SHP77 treated with DMSO at 0.1 percent for 48 hours (cell line): ENCODE results near the gene ALAD.
"Not testable (repeated sequence)": the region's sequence is repeated elsewhere in the genome, so short reads cannot be mapped to it uniquely, and the experiment has no call there.

Experiments used
- DNase-seq: peaks from one replicate; lab custom pipeline; 2025; lab: John Stamatoyannopoulos, UW

The ALAD gene

DNA sequence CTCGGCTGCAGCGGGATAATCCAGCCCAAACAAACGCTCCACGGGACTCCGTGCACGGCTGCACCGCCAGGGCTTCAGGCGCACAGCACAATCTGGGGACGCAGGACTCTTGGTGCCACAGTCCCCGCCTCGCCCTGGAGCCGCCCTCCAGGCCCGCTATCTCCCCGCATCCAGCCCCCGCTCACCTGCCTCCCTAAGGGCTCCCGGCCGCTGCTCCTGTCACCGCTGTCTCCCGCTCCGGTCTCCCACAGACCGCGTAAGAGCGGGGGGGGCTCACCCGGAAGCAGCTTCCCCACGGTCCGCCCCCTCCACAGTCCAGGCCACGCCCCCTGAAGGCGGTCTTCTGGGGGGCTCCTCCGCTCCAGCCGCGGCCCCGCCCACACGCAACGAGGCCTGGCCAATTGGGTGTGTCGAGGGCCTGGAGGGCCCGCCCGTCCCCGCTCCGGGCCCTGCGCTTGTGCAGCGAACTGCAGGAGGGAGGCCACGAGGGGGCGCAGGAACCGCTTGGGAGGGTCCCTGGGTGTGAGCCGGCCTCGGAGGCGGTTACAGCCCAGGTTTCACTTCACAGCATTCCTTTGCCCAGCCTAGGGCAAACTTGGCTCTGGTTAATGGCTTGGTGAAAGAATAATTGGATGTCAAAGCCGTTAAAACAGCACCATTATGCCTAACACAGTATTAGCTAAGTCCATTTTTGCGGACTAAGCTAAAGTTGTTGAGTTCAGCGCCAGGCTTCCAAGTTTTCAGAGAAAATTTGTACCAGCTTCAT lies at the start of gene ALAD:
TSS of gene ALAD (minus strand) at position 258 of the 766 bp plus-strand sequence. CDS start 7,725 bp downstream, outside the sequence.
- peak; percentile 92 for DNase-seq

DNA sequence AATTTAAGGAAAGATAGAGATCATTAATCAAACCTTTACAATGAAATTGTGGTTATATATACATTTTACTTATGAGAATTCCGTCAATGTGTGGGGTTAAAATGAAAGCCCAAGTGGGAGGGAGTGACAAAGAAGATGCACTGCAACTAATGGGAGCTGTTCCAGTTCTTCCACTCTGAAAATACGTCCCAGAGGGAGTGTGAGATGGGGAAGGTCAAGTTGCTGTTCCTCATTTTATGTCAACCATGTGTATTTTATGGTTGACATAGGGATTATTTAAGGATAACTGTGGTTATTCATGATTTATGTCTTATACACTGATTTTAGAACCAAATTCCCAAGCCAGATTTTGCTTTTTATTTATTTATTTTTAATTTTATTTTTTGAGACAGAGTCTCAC lies 48.3 kb upstream of the ALAD start:
- DNase-seq = no peak

- DNase-seq = no peak
Observed at GRCh38 chr9:113446323-113446740, 45.2 kb upstream of the ALAD start.

DNA sequence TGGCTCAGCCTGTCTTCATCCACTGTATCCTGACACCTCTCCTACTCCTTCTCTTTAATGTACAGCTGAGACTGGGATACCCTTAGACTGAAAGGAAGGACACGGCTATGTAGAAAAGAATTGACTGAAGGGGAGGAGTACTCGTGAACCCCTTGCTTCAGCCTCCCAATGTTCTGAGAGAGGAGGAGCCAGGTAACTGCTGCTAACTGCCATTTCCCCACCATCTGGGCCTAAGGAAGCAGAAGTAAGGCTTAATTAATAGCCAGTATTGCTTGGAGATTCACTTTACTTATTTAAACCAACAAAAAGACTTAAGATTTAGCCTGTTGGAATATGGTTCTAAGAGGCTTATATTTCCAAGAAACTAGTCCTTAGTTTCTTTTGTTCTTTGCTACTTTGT lies 43.7 kb upstream of the ALAD start:
- DNase-seq = no peak

GRCh38 chr9:113437716-113438115 lies 36.6 kb upstream of the ALAD start:
- DNase-seq = not testable (repeated sequence)

- no peak for DNase-seq
Observed at GRCh38 chr9:113436728-113437515, 35.8 kb upstream of the ALAD start.

- DNase-seq = no peak
Observed at GRCh38 chr9:113431191-113431590, 30.1 kb upstream of the ALAD start.

- no peak for DNase-seq
Observed at GRCh38 chr9:113428062-113428615, 27.1 kb upstream of the ALAD start.

- DNase-seq = no peak
Observed at GRCh38 chr9:113427629-113428028, 26.5 kb upstream of the ALAD start.

- DNase-seq = no peak
Observed at GRCh38 chr9:113426701-113427100, 25.6 kb upstream of the ALAD start.

- no peak for DNase-seq
Observed at GRCh38 chr9:113425072-113425471, 24.0 kb upstream of the ALAD start.

- no peak for DNase-seq
Observed at GRCh38 chr9:113421726-113422125, 20.6 kb upstream of the ALAD start.

GRCh38 chr9:113417370-113417769 lies 16.3 kb upstream of the ALAD start:
- DNase-seq = no peak

GRCh38 chr9:113416149-113416721 lies 15.2 kb upstream of the ALAD start:
- no peak for DNase-seq

GRCh38 chr9:113410207-113410864 lies 9.3 kb upstream of the ALAD start, which contains the start of the genes C9orf43 and POLE3:
TSS of gene C9orf43 (plus strand) at chr9:113410747. CDS start at chr9:113413494, 2,747 bp downstream.
TSS of gene POLE3 (minus strand) at chr9:113410675. CDS start at chr9:113410293, 382 bp downstream.
- peak; percentile 97 for DNase-seq

- DNase-seq = no peak
Observed at GRCh38 chr9:113409883-113410206, 8.8 kb upstream of the ALAD start.

DNA sequence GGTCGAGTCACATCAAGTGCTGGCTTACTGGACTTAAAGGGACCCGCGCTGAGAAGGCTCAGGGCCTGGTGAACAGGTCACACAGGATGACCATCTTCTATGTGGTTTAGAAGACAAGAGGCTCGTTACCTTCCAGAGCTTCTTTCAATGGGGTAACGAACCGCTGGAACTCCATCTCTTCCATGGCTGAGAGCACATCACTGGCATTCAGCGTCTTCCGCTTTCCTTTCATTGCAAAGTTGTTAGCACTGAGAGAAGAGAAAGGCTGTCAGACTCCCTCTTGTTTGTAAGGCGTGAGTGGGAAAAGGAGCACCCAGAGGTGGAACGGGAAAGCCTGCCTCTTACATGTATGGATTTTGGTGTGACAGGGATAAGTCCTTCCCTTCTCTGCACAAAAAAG lies 8.4 kb upstream of the ALAD start:
- no peak for DNase-seq

GRCh38 chr9:113406873-113407511 lies 5.9 kb upstream of the ALAD start:
- DNase-seq = peak; percentile 38

- not testable (repeated sequence) for DNase-seq
Observed at GRCh38 chr9:113406353-113406752, 5.3 kb upstream of the ALAD start.

DNA sequence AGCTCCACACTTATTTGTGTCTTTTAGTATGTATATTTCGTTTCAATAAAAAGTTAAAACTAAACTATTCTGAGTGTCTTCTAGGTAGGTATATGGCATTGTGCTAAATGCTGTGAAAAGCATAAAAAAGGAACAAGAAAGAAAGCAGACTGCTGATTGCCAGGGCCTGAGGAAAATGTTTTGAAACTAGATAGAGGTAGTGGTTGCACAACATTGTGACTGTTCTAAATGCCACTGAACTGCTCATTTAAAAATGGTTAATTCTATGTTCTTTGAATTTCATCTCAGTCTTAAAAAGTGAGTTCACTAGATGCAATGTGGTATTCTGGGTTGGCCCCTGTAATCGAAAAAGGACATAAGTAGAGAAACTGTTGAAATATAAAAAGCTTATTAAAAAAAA lies 2.6 kb upstream of the ALAD start:
- DNase-seq = no peak

DNA sequence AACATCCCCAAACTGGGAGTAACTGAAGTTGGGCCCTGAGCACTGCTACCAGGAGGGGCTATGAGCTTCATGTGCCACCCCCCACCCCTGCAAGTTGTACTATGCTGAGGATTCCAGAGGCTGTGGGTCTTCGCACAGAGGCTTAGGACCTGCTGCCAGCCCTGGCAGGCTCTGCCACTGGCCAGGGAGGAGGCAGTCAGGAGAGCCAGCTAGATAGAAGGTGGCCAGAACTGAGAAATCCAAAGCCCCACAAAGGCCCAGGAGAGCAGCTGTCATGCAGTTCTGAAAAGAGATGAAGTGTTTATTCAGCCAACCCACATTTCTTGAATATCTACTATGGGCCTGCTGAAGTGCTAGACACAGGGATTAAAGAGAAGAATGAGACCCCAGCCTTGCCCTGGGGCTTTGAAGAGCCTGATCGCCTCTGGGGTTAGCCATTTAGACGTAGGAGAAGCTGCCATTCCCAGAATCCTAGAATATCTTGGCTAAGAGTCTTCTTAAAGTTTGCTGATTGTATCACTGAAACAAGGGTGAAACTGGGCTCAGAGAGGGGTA lies 1.4 kb downstream of the ALAD start:
- DNase-seq = no peak
